GM19372 (cell line): ENCODE data around the gene KLHL29.
"Not testable (repeated sequence)": the region's sequence is repeated elsewhere in the genome, so short reads cannot be mapped to it uniquely, and the experiment has no call there.

Experiments
- ATAC-seq: cut with Tn5 transposase; IDR thresholded peaks from one replicate; pipeline ENCODE4 v1.9.1; 2021; ENCODE audit warnings: mild to moderate bottlenecking, low read depth, moderate library complexity; ENCODE audit not compliant: unreplicated experiment

KLHL29 gene

DNA sequence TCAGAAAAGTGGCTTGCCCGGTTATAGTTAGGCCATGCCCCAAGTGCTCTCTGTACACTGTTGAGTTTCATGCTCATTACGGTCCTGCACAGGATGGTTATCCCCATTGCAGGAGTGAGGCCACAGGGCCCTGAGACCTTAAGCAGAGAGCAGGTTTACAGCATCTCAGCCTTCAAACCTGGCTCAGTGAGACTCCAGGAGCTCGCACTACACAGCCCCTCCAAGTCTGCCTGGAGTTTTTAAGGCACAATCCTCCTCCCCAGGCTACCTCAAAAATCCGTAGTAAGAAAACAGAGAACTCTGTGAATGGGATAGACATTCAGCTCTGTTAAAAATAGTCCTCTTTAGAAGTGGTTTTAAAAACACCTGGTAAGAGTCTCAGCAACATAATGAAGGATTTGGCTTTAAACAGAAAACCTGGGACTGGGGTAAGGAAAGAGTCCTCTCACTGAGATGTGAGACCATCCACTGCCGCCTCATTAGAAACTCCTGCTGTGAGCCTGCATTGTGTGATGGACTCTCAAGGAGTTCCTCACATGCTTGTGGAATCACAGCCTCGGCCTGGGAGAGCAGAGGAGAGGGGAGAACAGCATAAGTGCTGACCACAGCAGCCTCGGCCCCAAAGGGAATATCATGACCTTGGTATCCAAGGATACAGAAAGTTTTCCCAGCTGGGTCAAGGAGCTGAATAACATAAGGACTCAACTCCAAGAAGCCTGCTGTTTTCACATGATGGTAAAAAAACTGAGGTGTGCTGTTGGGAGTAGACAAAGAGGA, 327.2 kb downstream of the KLHL29 start:
- ATAC-seq: no peak

DNA sequence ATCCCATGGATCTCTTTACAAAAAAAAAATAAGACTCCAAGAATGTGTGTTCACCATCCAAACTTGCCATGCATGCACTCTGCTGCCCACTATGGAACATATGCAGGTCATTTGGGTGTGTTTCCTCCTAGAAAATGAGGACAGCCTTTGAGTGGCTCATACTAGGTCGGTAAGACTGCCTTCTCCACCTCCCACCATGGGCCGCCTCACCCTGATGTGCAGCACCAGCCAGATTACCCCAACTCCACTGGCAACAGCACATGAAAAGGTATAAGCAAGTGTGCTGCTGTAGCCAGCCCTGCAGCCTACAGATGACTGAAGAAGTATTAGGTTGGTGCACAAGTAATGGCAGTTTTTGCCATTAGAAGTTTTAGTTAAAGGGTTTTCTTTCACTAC, 327.8 kb downstream of the KLHL29 start:
- ATAC-seq: no peak

- ATAC-seq: no peak
Measured at GRCh38 chr2:23713351-23713750, 328.4 kb downstream of the KLHL29 start.

- no peak for ATAC-seq
Measured at GRCh38 chr2:23718931-23719700, 334.1 kb downstream of the KLHL29 start.

DNA sequence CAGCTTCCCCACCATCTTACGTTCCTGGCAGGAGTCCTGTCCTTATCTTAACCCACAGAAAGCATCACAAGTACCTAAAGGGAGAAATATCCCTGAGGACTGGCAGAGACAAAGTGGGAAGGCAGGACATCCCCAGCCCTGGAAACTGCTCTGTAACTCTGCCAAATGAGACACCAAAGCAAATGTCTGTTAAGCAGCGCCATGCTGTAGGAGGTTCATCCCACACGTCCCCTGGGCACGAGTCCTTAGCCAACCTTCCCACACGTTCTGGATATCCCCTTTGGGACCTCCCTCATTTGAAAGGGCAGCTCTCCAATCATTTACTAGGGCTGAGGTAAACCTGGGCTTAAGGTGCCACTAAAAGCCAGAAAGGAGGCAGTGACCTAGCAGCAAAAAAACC, 334.7 kb downstream of the KLHL29 start:
- ATAC-seq: no peak

DNA sequence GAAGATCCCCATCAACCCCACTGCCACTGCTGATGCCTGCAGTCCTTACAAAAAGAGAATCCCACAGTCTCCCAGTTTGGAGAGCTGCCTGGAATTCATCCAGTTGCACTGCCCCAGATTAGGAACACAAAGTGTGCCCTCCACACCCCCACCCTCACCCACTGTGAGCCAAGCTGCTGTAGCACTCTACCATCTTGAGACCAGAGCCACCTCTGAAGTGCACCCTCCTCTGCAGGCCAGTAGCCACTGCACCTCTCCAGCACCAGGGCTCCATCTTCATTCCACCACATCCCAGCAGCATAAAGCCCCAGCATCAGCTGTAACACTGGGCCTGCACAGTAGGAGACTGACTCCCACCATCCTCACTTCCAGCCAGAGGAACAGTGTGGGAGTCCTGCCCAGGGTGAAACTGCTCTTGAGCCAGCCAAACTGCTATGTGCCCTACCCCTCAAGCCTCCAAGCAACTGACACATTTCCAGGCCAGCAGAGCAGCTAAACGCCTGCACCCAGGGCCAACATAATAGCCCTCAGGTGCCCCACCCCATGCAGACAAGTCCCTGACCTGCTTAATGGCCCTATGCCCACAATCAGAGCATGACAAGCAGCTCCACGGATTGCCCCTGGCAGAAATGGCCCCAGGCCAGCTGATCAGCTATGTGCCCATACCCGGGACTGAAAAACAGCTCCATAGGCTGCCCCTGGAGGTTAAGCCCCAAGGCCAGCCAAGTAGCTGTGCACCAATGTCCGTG, 335.9 kb downstream of the KLHL29 start:
- ATAC-seq: no peak

- ATAC-seq: no peak
Measured at GRCh38 chr2:23721454-23721826, 336.5 kb downstream of the KLHL29 start.

- no peak for ATAC-seq
Measured at GRCh38 chr2:23722255-23722654, 337.3 kb downstream of the KLHL29 start.

- not testable (repeated sequence) for ATAC-seq
Measured at GRCh38 chr2:23723029-23723428, 338.1 kb downstream of the KLHL29 start.

- no peak for ATAC-seq
Measured at GRCh38 chr2:23734416-23734815, 349.4 kb downstream of the KLHL29 start.

- not testable (repeated sequence) for ATAC-seq
Measured at GRCh38 chr2:23736783-23737182, 351.8 kb downstream of the KLHL29 start.

GRCh38 chr2:23745068-23745725, 360.2 kb downstream of the KLHL29 start:
- peak; percentile 15 for ATAC-seq

DNA sequence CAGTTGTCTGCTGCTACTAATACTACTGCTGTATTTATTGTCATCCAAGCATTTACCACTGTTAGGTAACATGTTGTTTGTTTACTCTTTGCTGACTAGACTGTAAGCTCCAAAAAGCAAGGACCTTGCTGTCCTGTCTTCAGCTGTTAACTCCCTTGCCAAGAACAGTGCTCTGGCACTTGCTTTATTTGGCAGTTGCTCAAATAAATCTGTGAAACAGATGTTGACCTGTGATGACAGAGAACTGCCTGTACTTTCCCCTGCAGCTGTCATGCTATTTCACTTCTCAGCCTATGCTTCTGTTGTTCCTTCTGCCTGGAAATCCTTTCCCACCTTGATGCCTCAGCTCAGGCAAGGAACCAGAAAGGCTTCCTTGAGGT, 360.7 kb downstream of the KLHL29 start:
- ATAC-seq: peak; percentile 77

DNA sequence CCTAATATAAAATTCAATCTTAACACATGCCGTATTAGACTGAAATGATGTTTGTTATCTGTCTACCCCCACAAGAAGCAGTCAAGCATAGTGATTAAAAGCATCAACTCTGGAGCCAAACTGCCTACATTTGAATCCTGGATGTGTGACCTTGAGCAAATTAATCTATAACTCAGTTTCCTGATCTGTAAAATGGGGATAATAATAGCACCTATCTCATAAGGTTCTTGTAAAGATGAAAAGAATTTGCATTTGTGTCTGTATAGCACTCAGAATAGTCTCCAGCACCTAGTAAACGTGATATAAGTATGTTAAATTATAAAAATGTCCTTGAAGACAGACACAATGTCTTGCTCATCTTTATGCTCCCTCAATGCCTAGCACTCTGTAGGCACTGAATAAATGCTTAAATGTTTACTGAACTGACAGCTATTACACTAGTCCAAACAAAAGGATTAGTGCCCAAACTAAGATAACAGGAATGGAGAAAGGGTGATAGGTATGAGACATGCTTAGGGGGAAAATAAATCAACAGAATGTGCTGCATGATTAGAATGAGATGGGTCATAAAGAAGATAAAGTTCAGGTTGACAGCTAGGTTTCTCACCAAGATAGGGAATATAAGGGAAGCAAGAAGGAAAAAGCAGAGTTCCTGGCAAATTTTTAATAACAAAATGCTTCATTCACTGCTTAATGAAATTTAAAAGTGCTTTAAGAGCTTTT, 361.3 kb downstream of the KLHL29 start:
- no peak for ATAC-seq

DNA sequence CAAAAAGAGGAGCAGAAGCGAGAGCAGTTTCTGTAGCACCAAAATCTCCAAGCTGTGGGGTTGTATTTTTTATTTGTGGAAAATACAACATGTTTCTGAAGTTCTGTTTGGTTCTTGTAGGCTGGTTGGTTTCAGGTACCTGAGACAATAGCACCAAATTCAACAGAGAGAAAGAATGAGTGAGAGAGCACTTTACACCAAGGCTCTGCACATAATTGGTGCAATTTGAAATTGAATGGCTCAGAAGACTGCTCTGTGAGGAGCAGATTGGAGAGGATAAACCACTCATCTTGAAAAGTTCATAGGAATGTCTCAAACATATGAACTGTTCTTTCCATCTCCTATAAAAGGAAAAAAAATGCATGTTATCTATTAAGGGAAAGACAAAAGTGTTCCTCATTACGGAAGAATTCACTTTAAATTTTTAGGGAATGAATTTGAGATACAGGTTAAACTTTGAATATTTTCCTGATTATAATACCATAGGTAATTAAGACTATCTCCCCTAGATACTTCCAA, 366.8 kb downstream of the KLHL29 start:
- ATAC-seq: no peak

DNA sequence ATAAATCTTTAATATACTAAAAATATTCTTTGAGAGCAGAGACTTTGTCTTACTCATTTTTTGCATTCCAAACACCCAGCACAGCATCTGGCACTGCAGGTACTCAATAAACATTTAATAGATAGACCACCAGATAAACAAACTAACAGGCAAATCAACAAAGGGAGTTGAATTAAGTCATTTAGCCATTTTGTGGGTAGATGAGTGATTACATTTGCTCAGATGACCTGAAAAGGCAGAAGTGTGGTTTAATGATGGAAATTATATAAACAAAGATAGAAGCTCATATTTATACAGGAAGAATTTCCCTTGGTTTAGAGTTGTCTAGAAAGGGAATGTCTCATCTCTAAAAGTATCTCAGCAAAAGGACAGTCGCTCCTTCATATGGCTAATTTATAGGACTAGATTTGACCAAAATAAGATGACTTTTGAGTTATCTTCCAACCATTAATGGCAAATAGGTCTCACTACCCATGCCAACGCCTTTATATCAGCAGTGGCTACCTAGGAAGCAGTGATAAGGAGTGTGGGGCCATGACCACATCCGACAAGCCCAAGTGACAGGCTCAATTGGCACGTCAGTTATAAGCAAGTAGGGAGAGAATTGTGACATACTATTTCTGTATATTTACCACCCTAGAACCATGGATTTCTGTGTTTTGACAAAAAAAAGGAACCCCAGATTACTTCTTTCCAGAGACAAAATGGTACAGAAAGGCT, 368.5 kb downstream of the KLHL29 start:
- ATAC-seq: no peak

DNA sequence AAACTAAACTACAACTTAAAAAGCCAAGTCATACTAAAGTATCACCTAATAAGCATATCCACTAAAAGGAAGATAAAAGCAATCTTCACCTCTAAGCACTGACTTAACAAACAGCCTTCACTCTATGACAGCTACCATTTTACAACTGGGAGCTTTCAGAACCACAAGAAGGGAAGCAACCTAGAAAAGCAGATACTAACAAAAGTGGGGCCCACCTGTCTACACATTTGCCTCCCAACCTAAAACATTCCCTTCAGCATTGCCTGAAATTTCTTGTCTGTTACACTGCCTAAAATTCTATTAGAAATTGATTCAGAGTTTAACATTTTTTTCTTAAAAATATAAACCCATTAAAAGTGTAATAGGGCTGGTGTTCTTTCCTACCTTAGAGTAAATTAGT, 370.0 kb downstream of the KLHL29 start:
- ATAC-seq: no peak

DNA sequence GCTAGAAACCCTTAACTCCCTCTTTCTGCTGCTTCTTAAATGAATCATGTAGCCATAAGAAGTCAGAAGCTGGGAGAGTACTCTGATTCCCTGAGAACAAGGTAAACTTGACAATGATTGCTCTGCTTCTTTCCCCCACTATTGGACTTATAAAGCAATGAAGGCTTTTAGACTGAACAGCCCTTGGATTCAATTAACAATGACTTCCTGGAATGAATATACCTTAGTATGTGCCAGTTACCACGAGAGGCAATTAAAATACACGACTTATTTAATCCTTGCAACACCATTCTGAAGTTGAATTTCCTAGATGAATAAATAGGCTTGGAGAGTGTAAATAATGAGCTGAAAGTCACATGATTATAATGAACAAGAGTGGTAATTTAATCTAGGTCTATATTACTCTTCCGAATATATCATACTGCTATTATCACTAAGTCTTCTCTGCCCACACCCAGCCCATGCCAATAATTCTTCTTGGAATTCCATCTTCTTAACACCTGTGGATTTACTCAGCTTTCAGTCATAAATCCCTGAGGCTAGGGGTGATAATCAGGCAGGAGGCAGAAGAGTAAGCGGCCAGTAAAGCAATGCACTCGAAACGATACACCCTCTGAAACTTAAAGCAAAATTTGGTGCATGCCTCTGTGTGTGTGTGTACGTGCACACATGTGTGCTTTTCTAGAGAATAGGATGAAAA, 371.8 kb downstream of the KLHL29 start:
- ATAC-seq: no peak
